SH-SY5Y (cell line): ENCODE results near the gene MAB21L3.

ENCODE experiments used
- GATA2 ChIP-seq: IDR thresholded peaks from 2 replicates; pipeline ENCODE4 v1.6.1; 2011; ENCODE audit warnings: mild to moderate bottlenecking, low read depth, low read length
- GATA3 ChIP-seq: IDR thresholded peaks from 2 replicates; pipeline ENCODE4 v1.6.1; 2011; ENCODE audit warnings: low read depth, mild to moderate bottlenecking, low read length, moderate library complexity

DNA sequence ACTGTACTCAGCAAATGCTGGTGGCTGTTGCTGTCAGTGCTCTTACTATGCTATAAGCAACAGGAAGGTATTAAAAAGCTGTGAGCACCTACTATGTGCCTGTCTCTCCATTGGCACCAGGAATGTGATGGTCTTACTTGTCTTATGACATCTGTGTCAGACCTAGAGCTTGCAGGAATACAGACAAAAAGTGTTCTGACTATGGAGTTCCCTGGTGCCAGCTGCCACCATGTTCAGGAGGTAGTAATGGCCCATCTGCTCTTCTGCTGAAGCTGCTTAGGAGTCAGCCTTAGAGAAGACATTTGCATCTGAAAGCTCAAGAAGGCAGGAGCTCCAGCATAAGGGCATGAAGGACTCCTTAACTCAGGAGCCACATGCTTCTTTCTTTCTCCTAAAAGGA lies 52.3 kb downstream of the MAB21L3 start:
- TF ChIP-seq GATA3, result no peak
- TF ChIP-seq GATA2, result no peak
